HEK293 (cell line): Measurements from ENCODE around the gene MTFR1L.
A peak's percentile ranks its signal among the peaks of the same experiment; 100 is the strongest.

Experiments
- CTCF ChIA-PET: fragments of 350-600 bp; formaldehyde crosslinking; extraction: SDS; loops from one replicate; lab custom pipeline; 2021; ENCODE audit warnings: antibody characterized with exemption; lab: Yijun Ruan, JAX
- POLR2A ChIA-PET: fragments of 300-600 bp; formaldehyde crosslinking; extraction: SDS; loops from one replicate; lab custom pipeline; 2020; ENCODE audit warnings: antibody characterized with exemption, inconsistent platforms; lab: Yijun Ruan, JAX
- H3K27ac ChIP-seq: fragments of 200-500 bp; sonication (Bioruptor generic); 2 replicates; pipeline ENCODE4 v1.5.1; 2014; ENCODE audit warnings: low read depth, low read length, control low read depth, inconsistent platforms; ENCODE audit errors: extremely low read depth
- H3K36me3 ChIP-seq, 2 experiments: fragments of 200-500 bp in 1 of 2; sonication (Bioruptor generic) in 1 of 2; 1 replicate in 1 of 2; 2 replicates in 1 of 2; pipeline ENCODE4 v1.5.1; 2014 to 2017; ENCODE audit warnings: inconsistent platforms in 2 of 2, low read length in 2 of 2; ENCODE audit not compliant: control insufficient read depth in 2 of 2, insufficient read depth in 1 of 2
- H3K4me1 ChIP-seq: fragments of 200-500 bp; sonication (Bioruptor generic); 2 replicates; pipeline ENCODE4 v1.5.1; 2014; ENCODE audit warnings: mild to moderate bottlenecking, low read length, inconsistent platforms; ENCODE audit not compliant: control insufficient read depth, insufficient read depth
- H3K4me3 ChIP-seq: 2 replicates; pipeline ENCODE4 v1.5.1; 2011; ENCODE audit warnings: low read depth, mild to moderate bottlenecking, control low read depth, low read length, moderate library complexity
- H3K9me3 ChIP-seq: fragments of 200-500 bp; sonication (Bioruptor generic); 2 replicates; pipeline ENCODE4 v1.5.1; 2014; ENCODE audit warnings: low read depth, low read length, inconsistent platforms; ENCODE audit not compliant: control insufficient read depth, insufficient read depth
- BCL11A ChIP-seq: fragments of 450-650 bp; formaldehyde crosslinking; IDR thresholded peaks from 2 replicates; pipeline ENCODE4 v1.5.1; 2016; ENCODE audit warnings: low read depth, missing biosample characterization, missing genetic modification characterization
- MZF1 ChIP-seq: fragments of 450-650 bp; formaldehyde crosslinking; IDR thresholded peaks from 2 replicates; pipeline ENCODE4 v1.5.1; 2017; ENCODE audit warnings: missing biosample characterization, missing genetic modification characterization, borderline replicate concordance
- PBX3 ChIP-seq: sonication (generic); formaldehyde crosslinking; IDR thresholded peaks from 2 replicates; pipeline ENCODE4 v1.8.1; 2022; ENCODE audit warnings: mild to moderate bottlenecking, moderate library complexity, missing genetic modification reagents
- SCRT1 ChIP-seq: fragments of 450-650 bp; formaldehyde crosslinking; IDR thresholded peaks from 2 replicates; pipeline ENCODE4 v1.5.1; 2016; ENCODE audit warnings: missing biosample characterization, missing genetic modification characterization, borderline replicate concordance
- SCRT2 ChIP-seq: fragments of 450-650 bp; formaldehyde crosslinking; IDR thresholded peaks from 2 replicates; pipeline ENCODE4 v1.5.1; 2016; ENCODE audit warnings: missing biosample characterization, missing genetic modification characterization
- SETDB1 ChIP-seq: IDR thresholded peaks from one replicate; pipeline ENCODE4 v1.6.1; 2017; ENCODE audit warnings: mild to moderate bottlenecking, low read length, moderate library complexity, mixed read lengths; ENCODE audit not compliant: insufficient read length
- SP7 ChIP-seq: fragments of 450-650 bp; formaldehyde crosslinking; IDR thresholded peaks from 2 replicates; pipeline ENCODE4 v1.5.1; 2016; ENCODE audit warnings: missing biosample characterization, missing genetic modification characterization
- TSHZ1 ChIP-seq: fragments of 450-650 bp; formaldehyde crosslinking; IDR thresholded peaks from 2 replicates; pipeline ENCODE4 v1.5.1; 2016; ENCODE audit warnings: missing biosample characterization, missing genetic modification characterization, borderline replicate concordance
- YY1 ChIP-seq: fragments of 450-650 bp; formaldehyde crosslinking; IDR thresholded peaks from 2 replicates; pipeline ENCODE4 v1.5.1; 2018; ENCODE audit warnings: missing biosample characterization, missing genetic modification characterization
- ZBTB7A ChIP-seq: fragments of 450-650 bp; formaldehyde crosslinking; IDR thresholded peaks from 2 replicates; pipeline ENCODE4 v1.5.1; 2016; ENCODE audit warnings: low read depth, missing biosample characterization, missing genetic modification characterization
- ZBTB8A ChIP-seq: fragments of 450-650 bp; formaldehyde crosslinking; IDR thresholded peaks from 2 replicates; pipeline ENCODE4 v1.5.1; 2016; ENCODE audit warnings: missing biosample characterization, missing genetic modification characterization
- ZNF132 ChIP-seq: fragments of 450-650 bp; formaldehyde crosslinking; IDR thresholded peaks from 2 replicates; pipeline ENCODE4 v1.5.1; 2017; ENCODE audit warnings: missing biosample characterization, missing genetic modification characterization, borderline replicate concordance
- ZNF140 ChIP-seq: fragments of 450-650 bp; formaldehyde crosslinking; IDR thresholded peaks from 2 replicates; pipeline ENCODE4 v1.5.1; 2016; ENCODE audit warnings: missing biosample characterization, missing genetic modification characterization
- ZNF488 ChIP-seq: fragments of 450-650 bp; formaldehyde crosslinking; IDR thresholded peaks from 2 replicates; pipeline ENCODE4 v1.5.1; 2016; ENCODE audit warnings: missing biosample characterization, missing genetic modification characterization
- ZNF610 ChIP-seq: fragments of 450-650 bp; formaldehyde crosslinking; IDR thresholded peaks from 2 replicates; pipeline ENCODE4 v1.5.1; 2016; ENCODE audit warnings: missing biosample characterization, missing genetic modification characterization, borderline replicate concordance
- ZNF664 ChIP-seq: fragments of 450-650 bp; formaldehyde crosslinking; IDR thresholded peaks from 2 replicates; pipeline ENCODE4 v1.5.1; 2016; ENCODE audit warnings: missing biosample characterization, missing genetic modification characterization
- ZNF837 ChIP-seq: fragments of 450-650 bp; formaldehyde crosslinking; IDR thresholded peaks from 2 replicates; pipeline ENCODE4 v1.5.1; 2016; ENCODE audit warnings: missing biosample characterization, missing genetic modification characterization
- ZSCAN4 ChIP-seq: fragments of 450-650 bp; formaldehyde crosslinking; IDR thresholded peaks from 2 replicates; pipeline ENCODE4 v1.5.1; 2017; ENCODE audit warnings: missing biosample characterization, missing genetic modification characterization
- TF ChIP-seq, protein P1 (sequence below): fragments of 450-650 bp; formaldehyde crosslinking; IDR thresholded peaks from 2 replicates; pipeline ENCODE4 v1.5.1; 2016; ENCODE audit warnings: missing biosample characterization, missing genetic modification characterization
- TF ChIP-seq, protein P2 (sequence below): fragments of 450-650 bp; formaldehyde crosslinking; IDR thresholded peaks from 2 replicates; pipeline ENCODE4 v1.5.1; 2016; ENCODE audit warnings: missing biosample characterization, missing genetic modification characterization
- TF ChIP-seq, protein P3 (sequence below): fragments of 450-650 bp; formaldehyde crosslinking; IDR thresholded peaks from 2 replicates; pipeline ENCODE4 v1.5.1; 2016; ENCODE audit warnings: missing biosample characterization, missing genetic modification characterization
- TF ChIP-seq, protein P4 (sequence below): fragments of 450-650 bp; formaldehyde crosslinking; IDR thresholded peaks from 2 replicates; pipeline ENCODE4 v1.5.1; 2016; ENCODE audit warnings: missing biosample characterization, missing genetic modification characterization, low read depth

Gene MTFR1L

DNA sequence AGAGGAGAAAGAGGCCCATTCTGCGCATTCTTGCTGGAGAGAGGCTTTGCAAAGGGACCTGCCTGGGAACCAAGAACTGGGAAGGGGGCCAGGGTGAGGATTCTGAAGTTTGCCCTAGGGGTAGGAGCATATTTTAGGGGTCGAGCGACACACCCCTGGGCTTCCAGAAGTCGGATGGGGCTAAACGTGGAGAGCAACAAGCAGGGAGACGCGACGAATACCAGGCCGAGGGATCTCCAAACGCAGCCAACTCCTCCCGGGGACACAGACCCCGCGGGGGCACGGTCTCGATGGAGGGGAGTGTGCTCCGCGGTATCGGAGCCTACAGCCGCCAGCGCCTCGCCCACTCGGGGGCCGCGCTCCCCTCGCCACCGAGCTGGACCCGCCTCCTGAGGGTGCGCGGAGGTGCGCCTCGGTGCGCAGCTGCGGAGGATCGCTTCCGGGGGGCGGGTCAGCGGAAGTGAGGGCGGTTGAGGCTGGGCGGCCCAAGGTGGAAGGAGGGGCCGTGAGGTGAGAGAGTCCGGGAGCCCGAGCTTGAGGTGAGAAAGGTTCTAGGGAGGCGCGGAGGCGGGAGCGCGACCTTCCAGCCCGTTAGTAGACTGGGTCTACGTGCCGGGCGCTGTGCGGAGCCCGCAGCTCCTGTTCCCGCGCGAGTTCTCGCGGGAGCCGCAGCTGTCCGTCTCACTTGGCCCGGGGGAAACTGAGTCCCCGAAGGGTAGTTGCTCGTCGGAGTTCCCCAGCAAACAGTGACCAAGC is at the start of gene MTFR1L:
Gene MTFR1L (plus strand): TSS at position 464 of the 756 bp plus-strand sequence. CDS start 3,151 bp downstream, outside the sequence.
- ChIA-PET POLR2A (interaction anchor here (0.6 to 2.9 kb wide), 11 partner anchors 9 to 572 kb away, joined by 3 to 7 read pairs (median 4); partner anchors contain the start of genes PAFAH2, PAQR7 and RSRP1), CTCF (interaction anchor here (0.5 to 1.5 kb wide), 3 partner anchors 22 to 177 kb away, joined by 4 to 5 read pairs (median 4); no protein-coding TSS in a partner anchor)
- H3K4me3 ChIP-seq, result peak within 1 kb of the TSS; percentile 82
- peaks cover 6% of the 10 kb centered on the region; the same call in 1 of the 2 replicates for H3K4me1 ChIP-seq
- peaks cover 0 to 46% of the 10 kb centered on the region in 2 experiments; a peak in 1 of 3 replicates for H3K36me3 ChIP-seq
- no peaks in the 10 kb centered on the region for H3K9me3 ChIP-seq
- peak within 1 kb of the TSS; percentile 60 for H3K27ac ChIP-seq
- TF ChIP-seq YY1 (tag by site-specific recombination) (no peak; the same call in 1 of the 2 replicates), ZSCAN4 (tag by site-specific recombination) (peak; percentile 59; the same call in 1 of the 2 replicates), ZBTB7A (tag by site-specific recombination) (no peak; the same call in 1 of the 2 replicates), TSHZ1 (tag by site-specific recombination) (no peak), ZNF610 (no peak), BCL11A (tag by site-specific recombination) (peak; percentile 75), MZF1 (tag by site-specific recombination) (peak; percentile 52; the same call in 1 of the 2 replicates), SCRT1 (tag by site-specific recombination) (0 out of 2 replicates have a peak, but pooled peaks have one; percentile 17), PBX3 (peak; percentile 64; the same call in 1 of the 2 replicates), SETDB1 (no peak), ZNF132 (no peak), SCRT2 (tag by site-specific recombination) (peak; percentile 93), ZNF664 (tag by site-specific recombination) (no peak), ZBTB8A (peak; percentile 67), ZNF488 (no peak), ZNF837 (peak; percentile 62; the same call in 1 of the 2 replicates), ZNF140 (tag by site-specific recombination) (no peak; the same call in 1 of the 2 replicates), SP7 (tag by site-specific recombination) (peak; percentile 55)
- TF ChIP-seq, protein P1, sequence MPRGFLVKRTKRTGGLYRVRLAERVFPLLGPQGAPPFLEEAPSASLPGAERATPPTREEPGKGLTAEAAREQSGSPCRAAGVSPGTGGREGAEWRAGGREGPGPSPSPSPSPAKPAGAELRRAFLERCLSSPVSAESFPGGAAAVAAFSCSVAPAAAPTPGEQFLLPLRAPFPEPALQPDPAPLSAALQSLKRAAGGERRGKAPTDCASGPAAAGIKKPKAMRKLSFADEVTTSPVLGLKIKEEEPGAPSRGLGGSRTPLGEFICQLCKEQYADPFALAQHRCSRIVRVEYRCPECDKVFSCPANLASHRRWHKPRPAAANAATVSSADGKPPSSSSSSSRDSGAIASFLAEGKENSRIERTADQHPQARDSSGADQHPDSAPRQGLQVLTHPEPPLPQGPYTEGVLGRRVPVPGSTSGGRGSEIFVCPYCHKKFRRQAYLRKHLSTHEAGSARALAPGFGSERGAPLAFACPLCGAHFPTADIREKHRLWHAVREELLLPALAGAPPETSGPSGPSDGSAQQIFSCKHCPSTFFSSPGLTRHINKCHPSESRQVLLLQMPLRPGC (tag by site-specific recombination), result no peak
- TF ChIP-seq, protein P2, sequence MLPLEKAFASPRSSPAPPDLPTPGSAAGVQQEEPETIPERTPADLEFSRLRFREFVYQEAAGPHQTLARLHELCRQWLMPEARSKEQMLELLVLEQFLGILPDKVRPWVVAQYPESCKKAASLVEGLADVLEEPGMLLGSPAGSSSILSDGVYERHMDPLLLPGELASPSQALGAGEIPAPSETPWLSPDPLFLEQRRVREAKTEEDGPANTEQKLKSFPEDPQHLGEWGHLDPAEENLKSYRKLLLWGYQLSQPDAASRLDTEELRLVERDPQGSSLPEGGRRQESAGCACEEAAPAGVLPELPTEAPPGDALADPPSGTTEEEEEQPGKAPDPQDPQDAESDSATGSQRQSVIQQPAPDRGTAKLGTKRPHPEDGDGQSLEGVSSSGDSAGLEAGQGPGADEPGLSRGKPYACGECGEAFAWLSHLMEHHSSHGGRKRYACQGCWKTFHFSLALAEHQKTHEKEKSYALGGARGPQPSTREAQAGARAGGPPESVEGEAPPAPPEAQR (tag by site-specific recombination), result no peak
- TF ChIP-seq, protein P3, sequence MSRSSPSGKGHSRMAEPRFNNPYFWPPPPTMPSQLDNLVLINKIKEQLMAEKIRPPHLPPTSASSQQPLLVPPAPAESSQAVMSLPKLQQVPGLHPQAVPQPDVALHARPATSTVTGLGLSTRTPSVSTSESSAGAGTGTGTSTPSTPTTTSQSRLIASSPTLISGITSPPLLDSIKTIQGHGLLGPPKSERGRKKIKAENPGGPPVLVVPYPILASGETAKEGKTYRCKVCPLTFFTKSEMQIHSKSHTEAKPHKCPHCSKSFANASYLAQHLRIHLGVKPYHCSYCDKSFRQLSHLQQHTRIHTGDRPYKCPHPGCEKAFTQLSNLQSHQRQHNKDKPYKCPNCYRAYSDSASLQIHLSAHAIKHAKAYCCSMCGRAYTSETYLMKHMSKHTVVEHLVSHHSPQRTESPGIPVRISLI (tag by site-specific recombination), result no peak
- TF ChIP-seq, protein P4, sequence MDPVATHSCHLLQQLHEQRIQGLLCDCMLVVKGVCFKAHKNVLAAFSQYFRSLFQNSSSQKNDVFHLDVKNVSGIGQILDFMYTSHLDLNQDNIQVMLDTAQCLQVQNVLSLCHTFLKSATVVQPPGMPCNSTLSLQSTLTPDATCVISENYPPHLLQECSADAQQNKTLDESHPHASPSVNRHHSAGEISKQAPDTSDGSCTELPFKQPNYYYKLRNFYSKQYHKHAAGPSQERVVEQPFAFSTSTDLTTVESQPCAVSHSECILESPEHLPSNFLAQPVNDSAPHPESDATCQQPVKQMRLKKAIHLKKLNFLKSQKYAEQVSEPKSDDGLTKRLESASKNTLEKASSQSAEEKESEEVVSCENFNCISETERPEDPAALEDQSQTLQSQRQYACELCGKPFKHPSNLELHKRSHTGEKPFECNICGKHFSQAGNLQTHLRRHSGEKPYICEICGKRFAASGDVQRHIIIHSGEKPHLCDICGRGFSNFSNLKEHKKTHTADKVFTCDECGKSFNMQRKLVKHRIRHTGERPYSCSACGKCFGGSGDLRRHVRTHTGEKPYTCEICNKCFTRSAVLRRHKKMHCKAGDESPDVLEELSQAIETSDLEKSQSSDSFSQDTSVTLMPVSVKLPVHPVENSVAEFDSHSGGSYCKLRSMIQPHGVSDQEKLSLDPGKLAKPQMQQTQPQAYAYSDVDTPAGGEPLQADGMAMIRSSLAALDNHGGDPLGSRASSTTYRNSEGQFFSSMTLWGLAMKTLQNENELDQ (tag by site-specific recombination), result no peak
